ENCODE results near the gene ADAMTSL4.
"Not testable (repeated sequence)": the region's sequence is repeated elsewhere in the genome, so short reads cannot be mapped to it uniquely, and the experiment has no call there.

Gene ADAMTSL4

GRCh38 chr1:150596976-150597375 lies 47.8 kb downstream of the ADAMTSL4 start:
- Histone ChIP-seq H3K79me2 (ENCODE audit: low read length) (no peaks in the 10 kb centered on the region), H3K27ac (ENCODE audit: low read length) (no peak overlapping the region), H3F3A (ENCODE audit: insufficient read depth, low read length) (no peaks in the 10 kb centered on the region), H3K4me3 (ENCODE audit: low read length) (no peak overlapping the region), H3K36me3 (replicated peaks; ENCODE audit: insufficient read depth, low read length) (no peaks in the 10 kb centered on the region), H3K9me2 (replicated peaks; ENCODE audit: insufficient read depth, low read length) (no peaks in the 10 kb centered on the region), H2AFZ (ENCODE audit: low read length) (no peak overlapping the region), H4K20me1 (ENCODE audit: insufficient read depth, low read length) (no peaks in the 10 kb centered on the region), H3K4me2 (ENCODE audit: low read depth, low read length) (no peak overlapping the region), H3K9me3 (replicated peaks; ENCODE audit: insufficient read depth, low read length) (no peaks in the 10 kb centered on the region), H3K4me1 (ENCODE audit: low read length) (no peaks in the 10 kb centered on the region), H3K27me3 (replicated peaks; ENCODE audit: insufficient read depth, low read length) (no peaks in the 10 kb centered on the region), H3K9ac (ENCODE audit: low read length) (no peak overlapping the region)
- no peak for DNase-seq
- TF ChIP-seq EZH2 (optimal IDR thresholded peaks at IDR 0.05; ENCODE audit: low read depth, low read length): no peak
- TF ChIP-seq EZH2phosphoT487 (IDR thresholded peaks at IDR 0.05; ENCODE audit: low read length): no peak
- TF ChIP-seq CTCF (IDR thresholded peaks at IDR 0.05; ENCODE audit: low read length): no peak

GRCh38 chr1:150598346-150598745 lies 49.1 kb downstream of the ADAMTSL4 start:
- H3K4me2 ChIP-seq (ENCODE audit: low read depth, low read length); H3K4me1 ChIP-seq (ENCODE audit: low read length): not testable (repeated sequence)

GRCh38 chr1:150601540-150601939 lies 52.3 kb downstream of the ADAMTSL4 start:
- Histone ChIP-seq H3K79me2 (ENCODE audit: low read length) (no peaks in the 10 kb centered on the region), H3K36me3 (replicated peaks; ENCODE audit: insufficient read depth, low read length) (no peaks in the 10 kb centered on the region), H3K9me2 (replicated peaks; ENCODE audit: insufficient read depth, low read length) (no peaks in the 10 kb centered on the region), H4K20me1 (ENCODE audit: insufficient read depth, low read length) (no peaks in the 10 kb centered on the region), H3K9me3 (replicated peaks; ENCODE audit: insufficient read depth, low read length) (no peaks in the 10 kb centered on the region), H3K27ac (ENCODE audit: low read length) (no peak overlapping the region), H3K9ac (ENCODE audit: low read length) (no peak overlapping the region), H3K4me3 (ENCODE audit: low read length) (no peak overlapping the region), H3F3A (ENCODE audit: insufficient read depth, low read length) (no peaks in the 10 kb centered on the region), H3K27me3 (replicated peaks; ENCODE audit: insufficient read depth, low read length) (no peaks in the 10 kb centered on the region), H3K4me1 (ENCODE audit: low read length) (no peaks in the 10 kb centered on the region), H2AFZ (ENCODE audit: low read length) (no peak overlapping the region), H3K4me2 (ENCODE audit: low read depth, low read length) (no peak overlapping the region)
- TF ChIP-seq EZH2 (optimal IDR thresholded peaks at IDR 0.05; ENCODE audit: low read depth, low read length): no peak
- TF ChIP-seq CTCF (IDR thresholded peaks at IDR 0.05; ENCODE audit: low read length): no peak
- TF ChIP-seq EZH2phosphoT487 (IDR thresholded peaks at IDR 0.05; ENCODE audit: low read length): no peak
- DNase-seq: no peak

More at GRCh38 chr1:150598346-150598745, 49.1 kb downstream of the ADAMTSL4 start:
- not testable (repeated sequence) for H3F3A ChIP-seq (ENCODE audit: insufficient read depth, low read length); H3K9me3 ChIP-seq (replicated peaks; ENCODE audit: insufficient read depth, low read length); H3K4me3 ChIP-seq (ENCODE audit: low read length); H2AFZ ChIP-seq (ENCODE audit: low read length); H3K27ac ChIP-seq (ENCODE audit: low read length); H3K27me3 ChIP-seq (replicated peaks; ENCODE audit: insufficient read depth, low read length); H4K20me1 ChIP-seq (ENCODE audit: insufficient read depth, low read length); H3K9me2 ChIP-seq (replicated peaks; ENCODE audit: insufficient read depth, low read length); H3K36me3 ChIP-seq (replicated peaks; ENCODE audit: insufficient read depth, low read length); H3K9ac ChIP-seq (ENCODE audit: low read length); H3K79me2 ChIP-seq (ENCODE audit: low read length); DNase-seq

- not testable (repeated sequence) for H3K4me3 ChIP-seq (ENCODE audit: low read length); H3K9ac ChIP-seq (ENCODE audit: low read length); H3K79me2 ChIP-seq (ENCODE audit: low read length); H3K4me1 ChIP-seq (ENCODE audit: low read length); H2AFZ ChIP-seq (ENCODE audit: low read length); DNase-seq; H3K27me3 ChIP-seq (replicated peaks; ENCODE audit: insufficient read depth, low read length); H3K9me2 ChIP-seq (replicated peaks; ENCODE audit: insufficient read depth, low read length); H3K36me3 ChIP-seq (replicated peaks; ENCODE audit: insufficient read depth, low read length); H4K20me1 ChIP-seq (ENCODE audit: insufficient read depth, low read length); H3K27ac ChIP-seq (ENCODE audit: low read length); H3F3A ChIP-seq (ENCODE audit: insufficient read depth, low read length); H3K9me3 ChIP-seq (replicated peaks; ENCODE audit: insufficient read depth, low read length); H3K4me2 ChIP-seq (ENCODE audit: low read depth, low read length)
Measured at GRCh38 chr1:150602372-150602771, 53.2 kb downstream of the ADAMTSL4 start.

All from MM.1S (cell line).